ENCODE results near the gene CFAP20DC.
"Not testable (repeated sequence)": the region's sequence is repeated elsewhere in the genome, so short reads cannot be mapped to it uniquely, and the experiment has no call there.

The CFAP20DC gene

DNA sequence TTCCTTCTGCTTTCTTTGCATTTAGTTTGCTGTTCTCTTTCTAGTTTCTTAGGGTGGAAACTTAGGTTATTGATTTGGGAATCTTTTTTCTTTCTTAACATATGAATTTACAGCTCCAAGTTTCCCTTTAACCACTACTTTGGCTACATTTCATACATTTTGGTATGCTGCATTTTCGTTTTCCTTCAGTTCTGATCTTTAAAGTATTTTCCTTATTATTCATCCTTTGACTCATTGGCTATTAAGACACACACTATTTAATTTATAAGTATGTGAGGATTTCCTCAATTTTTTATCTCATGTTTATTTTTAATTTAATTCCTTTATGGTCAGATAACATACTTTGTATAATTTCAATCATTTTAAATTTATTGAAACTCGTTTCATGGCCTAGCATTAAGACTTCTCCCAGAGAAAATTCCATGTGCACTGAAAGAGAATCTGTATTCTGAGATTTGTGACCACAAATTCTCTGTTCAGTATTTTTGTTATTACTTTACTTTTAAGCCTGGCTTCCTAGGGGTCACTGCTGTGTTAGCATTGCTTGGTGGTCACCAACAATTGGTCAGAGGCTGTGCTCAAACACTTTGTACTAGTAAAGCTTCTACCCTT, 87.7 kb downstream of the CFAP20DC start:
- no peak for DNase-seq

DNA sequence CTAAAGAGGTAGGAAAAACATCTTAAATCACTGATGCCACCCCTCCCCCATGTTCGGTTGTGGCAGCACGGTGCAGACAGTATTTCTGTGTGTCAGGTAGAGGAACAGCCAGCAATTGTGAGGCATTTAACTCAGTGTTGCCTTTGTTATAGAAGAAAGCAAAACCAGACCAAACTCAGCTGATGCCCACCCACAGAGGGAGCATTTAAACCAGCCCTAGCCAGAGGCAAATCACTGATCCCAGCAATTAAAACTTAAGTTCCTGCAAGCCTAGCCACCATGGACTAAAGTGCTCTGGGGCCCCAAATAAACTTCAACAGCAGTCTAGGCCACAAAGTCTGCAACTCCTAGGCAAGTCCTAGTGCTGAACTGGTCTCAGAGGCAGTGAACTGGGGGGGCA, 94.5 kb downstream of the CFAP20DC start:
- no peak for DNase-seq

GRCh38 chr3:58953288-58953687, 96.5 kb downstream of the CFAP20DC start:
- no peak for DNase-seq

DNA sequence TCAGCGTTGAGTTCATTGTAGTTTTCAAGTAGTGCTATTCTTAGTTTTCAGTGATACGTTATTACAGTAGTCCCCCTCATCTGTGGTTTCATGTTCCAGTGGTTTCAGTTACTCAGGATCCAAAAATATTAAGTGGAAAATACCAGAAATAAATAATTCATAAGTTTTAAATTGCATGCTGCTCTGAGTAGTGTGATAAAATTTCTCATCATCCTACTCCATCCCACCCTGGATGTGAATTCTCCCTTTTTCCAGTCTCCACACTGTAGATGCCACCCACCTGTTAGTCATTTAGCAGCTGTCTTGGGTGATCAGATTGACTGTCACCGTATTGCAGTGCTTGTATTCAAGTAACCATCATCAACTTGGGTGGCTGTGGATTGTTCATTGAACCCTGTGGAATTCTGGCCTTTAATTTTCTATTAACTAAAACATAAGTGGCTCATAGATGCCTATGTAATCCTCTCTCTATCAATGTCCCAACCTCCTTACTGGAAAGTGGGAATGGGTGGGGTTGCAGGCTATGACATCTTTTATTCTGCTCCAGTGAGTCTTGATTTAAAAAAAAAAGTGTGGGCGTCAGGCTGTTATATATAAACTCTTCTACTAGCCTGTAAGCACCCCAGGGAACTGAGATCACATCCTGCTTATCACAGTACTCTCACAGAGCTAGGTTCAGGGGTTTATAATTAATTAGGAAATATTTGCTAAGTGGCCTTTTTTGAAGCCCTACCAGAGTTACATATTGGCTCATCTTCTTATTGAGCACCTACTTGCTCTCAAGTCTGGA, 97.5 kb downstream of the CFAP20DC start:
- no peak for DNase-seq

GRCh38 chr3:58948018-58948417, 101.8 kb downstream of the CFAP20DC start:
- no peak for DNase-seq

DNA sequence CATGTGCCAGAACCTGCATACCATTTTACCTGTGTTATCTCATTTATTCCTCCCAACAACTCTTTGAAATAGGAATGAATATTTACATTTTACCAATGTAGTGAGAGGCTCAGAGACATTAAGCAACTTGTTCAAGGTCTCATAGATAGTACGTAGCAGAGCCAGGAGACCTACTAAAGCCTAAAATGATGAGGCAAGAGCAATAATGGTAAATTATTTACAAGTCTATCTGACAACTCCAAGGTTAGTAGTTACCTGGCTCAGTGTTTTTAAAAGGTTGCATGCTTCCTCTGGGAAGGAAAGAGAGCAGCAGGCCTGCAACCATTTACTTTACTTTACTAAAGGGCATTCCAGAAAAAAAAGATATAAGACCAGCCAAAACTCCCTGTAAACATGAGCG, 103.0 kb downstream of the CFAP20DC start:
- DNase-seq = no peak

- DNase-seq = no peak
These were observed 111.8 kb downstream of the CFAP20DC start for GRCh38 chr3:58938057-58938456.

DNA sequence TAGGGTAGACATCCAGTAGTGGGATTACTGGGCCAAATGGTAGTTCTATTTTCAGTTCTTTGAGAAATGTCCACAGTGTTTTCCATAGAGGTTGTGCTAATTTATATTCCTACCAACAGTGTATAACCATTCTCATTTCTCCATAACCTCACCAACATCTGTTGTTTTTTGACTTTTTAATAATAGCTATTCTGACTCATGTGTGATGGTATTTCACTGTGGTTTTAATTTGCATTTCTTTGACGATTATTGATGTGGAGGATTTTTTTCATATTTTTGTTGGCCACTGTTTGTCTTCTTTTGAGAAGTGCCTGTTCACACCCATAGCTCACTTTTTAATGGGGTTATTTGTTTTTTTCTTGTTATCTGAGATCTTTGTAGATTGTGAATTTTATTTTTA, 125.2 kb downstream of the CFAP20DC start:
- no peak for DNase-seq

- DNase-seq = no peak
These were observed 149.4 kb downstream of the CFAP20DC start for GRCh38 chr3:58900386-58900785.

- DNase-seq = no peak
These were observed 149.9 kb downstream of the CFAP20DC start for GRCh38 chr3:58899953-58900298.

- no peak for DNase-seq
These were observed 150.5 kb downstream of the CFAP20DC start for GRCh38 chr3:58899159-58899952.

DNA sequence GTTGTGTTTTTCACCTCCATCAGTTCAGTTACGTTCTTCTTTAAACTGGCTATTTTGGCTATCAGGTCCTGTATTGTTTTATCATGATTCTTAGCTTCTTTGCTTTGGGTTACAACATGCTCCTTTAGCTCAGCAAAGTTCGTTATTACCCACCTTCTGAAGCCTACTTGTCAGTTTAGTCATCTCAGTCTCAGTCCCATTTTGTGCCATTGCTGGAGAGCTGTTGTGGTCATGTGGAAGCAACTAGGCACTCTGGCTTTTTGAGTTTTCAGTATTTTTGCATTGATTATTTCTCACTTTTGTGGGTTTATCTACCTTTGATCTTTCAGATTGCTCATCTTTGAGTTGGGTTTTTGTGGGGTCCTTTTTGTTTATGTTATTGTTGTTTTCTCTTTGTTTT, 151.3 kb downstream of the CFAP20DC start:
- no peak for DNase-seq

DNA sequence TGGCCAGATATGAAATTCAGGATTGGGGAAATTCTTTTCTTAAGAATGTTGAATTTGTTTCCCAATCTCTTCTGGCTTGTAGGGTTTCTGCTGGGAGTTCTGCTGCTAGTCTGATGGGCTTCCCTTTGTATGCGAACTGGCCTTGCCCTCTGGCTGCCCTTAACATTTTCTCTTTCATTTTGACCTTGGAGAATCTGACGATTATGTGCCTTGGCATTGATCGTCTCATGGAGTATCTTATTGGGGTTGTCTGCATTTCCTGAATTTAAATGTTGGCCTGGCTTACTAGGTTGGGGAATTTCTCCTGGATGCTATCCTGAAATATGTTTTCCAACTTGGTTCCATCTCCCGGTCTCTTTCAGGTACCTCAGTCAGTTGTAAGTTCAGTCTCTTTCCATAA, 152.2 kb downstream of the CFAP20DC start:
- DNase-seq = no peak

GRCh38 chr3:58895678-58896077, 154.1 kb downstream of the CFAP20DC start:
- DNase-seq = not testable (repeated sequence)

DNA sequence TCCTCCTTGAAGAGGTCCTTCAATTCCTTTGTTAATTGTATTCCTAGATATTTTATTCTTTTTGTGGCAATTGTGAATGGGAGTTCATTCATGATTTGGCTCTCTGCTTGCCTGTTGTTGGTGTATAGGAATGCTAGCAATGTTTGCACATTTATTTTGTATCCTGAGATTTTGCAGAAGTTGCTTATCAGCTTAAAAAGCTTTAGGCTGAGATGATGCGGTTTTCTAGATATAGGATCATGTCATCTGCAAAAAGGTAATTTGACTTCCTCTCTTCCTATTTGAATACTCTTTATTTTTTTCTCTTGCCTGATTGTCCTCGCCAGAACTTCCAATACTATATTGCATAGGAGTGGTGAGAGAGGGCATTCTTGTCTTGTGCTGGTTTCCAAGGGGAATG, 157.3 kb downstream of the CFAP20DC start:
- DNase-seq = not testable (repeated sequence)

GRCh38 chr3:58888087-58888486, 161.7 kb downstream of the CFAP20DC start:
- DNase-seq = no peak

DNA sequence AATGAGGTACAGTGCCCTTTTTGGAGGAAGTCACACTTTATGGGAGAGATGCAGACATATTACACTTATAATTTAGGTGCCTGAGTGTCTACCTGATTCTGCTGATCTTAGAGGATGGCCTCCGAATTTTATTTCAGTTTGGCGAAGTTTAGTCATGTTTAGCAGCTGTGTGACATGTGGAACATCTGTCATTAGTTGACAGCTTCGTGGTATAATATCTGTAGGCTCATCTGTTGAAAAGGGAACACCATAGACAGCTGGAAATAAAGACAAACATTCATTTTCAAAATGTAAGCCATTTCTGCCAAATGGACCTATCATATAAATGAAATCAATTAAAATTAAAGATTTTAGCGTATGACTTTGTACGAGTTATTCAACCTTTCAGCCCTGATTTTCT, 165.4 kb downstream of the CFAP20DC start:
- no peak for DNase-seq

- no peak for DNase-seq
These were observed 169.6 kb downstream of the CFAP20DC start for GRCh38 chr3:58880182-58880581.

GRCh38 chr3:58874795-58875194, 175.0 kb downstream of the CFAP20DC start:
- DNase-seq = no peak

GRCh38 chr3:58874248-58874741, 175.5 kb downstream of the CFAP20DC start:
- DNase-seq = no peak

DNA sequence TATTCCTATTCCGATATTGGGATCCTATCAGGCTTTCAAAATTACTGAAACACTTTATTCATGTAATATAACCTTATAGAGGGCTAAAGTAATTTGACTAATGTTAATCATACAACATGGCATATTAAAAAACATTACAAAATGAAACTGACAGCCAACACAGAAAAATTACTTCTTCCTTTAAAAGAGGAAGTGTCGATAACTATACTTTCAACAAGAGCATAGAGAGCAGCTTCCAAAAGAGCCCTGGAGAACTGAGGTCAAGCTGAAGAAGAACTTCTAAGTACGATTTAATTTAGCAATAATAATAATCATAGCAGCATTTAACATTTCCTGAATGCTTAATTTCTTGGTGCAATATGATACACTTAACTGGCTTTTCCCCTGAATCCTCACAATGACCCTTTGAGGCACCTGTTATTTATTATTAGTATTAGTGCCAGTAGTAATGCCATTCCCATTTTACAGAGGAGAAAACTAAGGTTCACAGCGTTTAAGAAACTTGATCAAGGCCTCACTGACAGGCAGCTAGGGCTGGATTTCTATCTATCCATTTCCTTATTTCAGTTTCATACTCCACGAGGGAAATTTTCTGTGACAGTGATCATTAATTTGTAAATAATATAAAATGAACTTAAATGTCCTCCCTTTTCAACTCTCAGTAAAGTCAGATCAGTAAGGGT, 181.6 kb downstream of the CFAP20DC start:
- DNase-seq = no peak

DNA sequence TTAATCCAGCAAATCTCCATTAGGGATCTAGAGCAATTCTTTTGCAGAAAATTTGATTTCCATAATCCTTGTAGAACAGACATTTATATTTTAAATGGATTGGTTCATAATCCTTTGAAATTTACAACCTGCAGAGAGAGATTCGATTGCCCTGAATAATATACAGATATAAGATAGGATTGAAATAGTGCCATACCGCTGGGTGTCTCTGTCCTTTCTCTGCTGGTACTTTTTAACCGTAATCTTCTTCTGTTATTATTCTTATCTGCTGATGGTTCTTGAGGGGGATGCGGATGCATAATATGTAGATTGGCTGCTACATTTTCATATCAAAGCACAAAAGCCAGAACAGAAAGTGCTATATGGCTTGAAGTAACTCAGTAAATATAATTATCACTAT, 182.2 kb downstream of the CFAP20DC start:
- DNase-seq = no peak

GRCh38 chr3:58866079-58866478, 183.7 kb downstream of the CFAP20DC start:
- no peak for DNase-seq

Data from bone marrow (tissue), 2 donors.